Purkinje cell (primary cell): Measurements from ENCODE around the gene TPSB2. TPM values are rescaled to one million over a fixed set of nuclear protein-coding genes. Genes with fewer than 3 reads are reported as not detected.

Experiments used
- polyA plus RNA-seq: library from polyadenylated mRNA; unstranded; fragments of >200 nt; fragmentation: Nextera tagmentation; gene quantifications from 2 replicates; pipeline ENCODE4 v1.2.1, GENCODE V29; 2014

Gene TPSB2
- not detected in 2 replicates for polyA plus RNA-seq

GRCh38 chr16:1230084-1230470, at the start of gene TPSB2:
TPSB2 (minus strand) TSS chr16:1230184; CDS start chr16:1229951, 233 bp downstream.

GRCh38 chr16:1255276-1256122, 25.5 kb upstream of the TPSB2 start, which contains the start of gene TPSD1:
TPSD1 (plus strand) TSS chr16:1256069; CDS start chr16:1256281, 212 bp downstream.

DNA sequence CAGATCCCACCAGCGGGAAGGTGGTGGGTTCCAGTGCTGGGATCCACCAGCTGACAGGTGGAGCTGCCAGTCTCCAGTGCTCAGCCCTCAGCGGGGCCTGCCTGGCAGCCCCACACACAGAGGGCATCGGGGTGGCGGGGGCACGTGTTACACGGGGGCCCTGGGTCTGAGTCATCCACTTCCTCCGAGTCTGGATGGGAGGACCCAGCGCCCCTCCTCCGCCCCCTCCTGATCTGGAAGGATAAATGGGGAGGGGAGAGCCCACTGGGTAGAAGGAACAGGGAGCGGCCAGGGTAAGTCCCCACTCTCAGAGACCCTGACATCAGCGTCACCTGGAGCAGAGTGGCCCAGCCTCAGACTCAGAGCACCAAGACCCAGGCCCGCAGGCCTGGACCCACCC, 10.5 kb upstream of the TPSB2 start, which contains the start of gene TPSAB1:
Gene TPSAB1 (plus strand): TSS at position 270 of the 400 bp plus-strand sequence. CDS start 234 bp downstream, outside the sequence.

DNA sequence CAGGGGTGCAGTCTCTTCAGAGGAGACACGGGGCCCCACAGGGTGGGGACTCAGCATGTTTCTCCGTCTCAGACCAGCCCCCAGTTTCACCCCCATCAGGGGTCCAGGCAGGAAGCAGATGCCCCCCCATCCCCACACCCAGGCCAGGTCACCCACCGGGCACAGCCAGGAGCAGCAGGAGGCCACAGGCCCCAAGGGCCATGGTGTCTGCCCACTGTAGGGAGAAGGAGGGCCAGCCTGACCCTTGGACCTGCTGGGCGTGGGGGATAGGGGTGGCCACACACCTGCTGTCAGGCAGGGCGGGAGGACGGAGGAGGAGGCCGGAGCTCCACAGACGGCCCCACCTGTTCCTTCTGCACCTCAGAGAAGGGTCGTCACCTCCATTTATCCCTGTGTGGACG, 4.9 kb downstream of the TPSB2 start, which contains the start of gene TPSG1:
Gene TPSG1 (minus strand): TSS at position 218 of the 401 bp plus-strand sequence. CDS start 16 bp downstream, at position 202.

Other genes with a start within 250 kb of the TPSB2 start
- 0.12 and 0.13 TPM in 2 replicates for gene SOX8, start 248.4 kb downstream of the TPSB2 start, polyA plus RNA-seq
- gene SSTR5, start 157.4 kb downstream of the TPSB2 start, polyA plus RNA-seq: not detected in 2 replicates
- not detected in 2 replicates for gene C1QTNF8, start 133.9 kb downstream of the TPSB2 start, polyA plus RNA-seq
- 0.13 TPM in 1 of 2 replicates, not detected in the other for gene CACNA1H, start 77.1 kb downstream of the TPSB2 start, polyA plus RNA-seq
- not detected in 2 replicates for gene TPSG1, start 4.9 kb downstream of the TPSB2 start, polyA plus RNA-seq
- not detected in 2 replicates for gene TPSAB1, start 10.5 kb upstream of the TPSB2 start, polyA plus RNA-seq
- not detected in 2 replicates for gene TPSD1, start 25.9 kb upstream of the TPSB2 start, polyA plus RNA-seq
- gene UBE2I, start 79.5 kb upstream of the TPSB2 start, polyA plus RNA-seq: 7.7 and 10.6 TPM in 2 replicates
- 0.43 and 1.5 TPM in 2 replicates for gene BAIAP3, start 103.5 kb upstream of the TPSB2 start, polyA plus RNA-seq
- 8.4 and 12.0 TPM in 2 replicates for gene TSR3, start 121.7 kb upstream of the TPSB2 start, polyA plus RNA-seq
- 24.3 and 38.4 TPM in 2 replicates for gene GNPTG, start 121.7 kb upstream of the TPSB2 start, polyA plus RNA-seq
- 2.1 and 3.6 TPM in 2 replicates for gene UNKL, start 184.5 kb upstream of the TPSB2 start, polyA plus RNA-seq
- gene UQCC4, start 190.6 kb upstream of the TPSB2 start, polyA plus RNA-seq: 8.0 and 23.6 TPM in 2 replicates
- not detected in 2 replicates for gene PERCC1, start 200.9 kb upstream of the TPSB2 start, polyA plus RNA-seq
- gene CCDC154, start 214.4 kb upstream of the TPSB2 start, polyA plus RNA-seq: 0.73 TPM in 1 of 2 replicates, not detected in the other
- gene CLCN7, start 244.8 kb upstream of the TPSB2 start, polyA plus RNA-seq: 0.52 and 0.55 TPM in 2 replicates